ENCODE measurements around the gene CLDND2.
A peak's percentile ranks its signal among the peaks of the same experiment; 100 is the strongest.
"Not testable (repeated sequence)": the region's sequence is repeated elsewhere in the genome, so short reads cannot be mapped to it uniquely, and the experiment has no call there.

Gene CLDND2, protein sequence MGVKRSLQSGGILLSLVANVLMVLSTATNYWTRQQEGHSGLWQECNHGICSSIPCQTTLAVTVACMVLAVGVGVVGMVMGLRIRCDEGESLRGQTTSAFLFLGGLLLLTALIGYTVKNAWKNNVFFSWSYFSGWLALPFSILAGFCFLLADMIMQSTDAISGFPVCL

DNA sequence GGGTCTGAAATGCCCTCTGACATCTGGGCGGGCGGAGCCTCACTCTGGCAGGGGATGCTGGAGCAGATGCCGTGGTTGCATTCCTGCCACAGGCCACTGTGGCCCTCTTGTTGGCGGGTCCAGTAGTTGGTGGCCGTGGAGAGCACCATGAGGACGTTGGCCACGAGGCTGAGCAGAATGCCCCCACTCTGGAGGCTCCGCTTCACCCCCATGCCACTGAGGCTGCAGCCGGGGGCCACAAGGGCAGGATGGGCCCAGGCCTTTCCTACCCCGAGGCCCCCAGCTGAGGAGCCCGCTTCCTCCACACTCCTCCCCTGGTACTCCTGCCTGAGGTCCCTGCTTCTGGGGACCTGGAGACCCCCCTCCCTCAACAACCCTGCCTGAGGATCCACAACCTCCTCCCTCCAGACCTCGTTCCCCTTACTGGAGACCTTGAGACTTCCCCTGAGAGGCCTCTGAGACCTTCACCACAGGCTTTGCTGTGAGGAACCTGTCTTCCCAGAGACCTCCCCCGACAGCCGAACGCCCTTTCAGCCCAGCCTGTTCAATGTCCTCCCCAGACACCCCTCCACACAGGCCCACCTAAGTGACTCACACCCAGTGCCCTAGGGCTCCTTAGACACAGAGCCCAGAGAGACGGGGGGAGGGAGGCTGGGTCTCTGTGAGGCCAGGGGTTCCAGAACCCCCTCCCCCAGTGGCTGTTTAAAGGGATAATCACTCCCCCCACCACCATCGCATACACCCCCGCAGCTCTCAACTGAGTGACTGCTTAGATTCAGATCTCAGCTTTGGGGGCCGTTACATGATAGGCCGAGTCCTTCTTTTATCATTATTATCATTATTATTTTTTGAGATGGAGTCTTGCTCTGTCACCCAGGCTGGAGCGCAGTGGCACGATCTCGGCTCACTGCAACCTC, at the start of gene CLDND2:
CLDND2 (minus strand) TSS at position 638 of the 917 bp plus-strand sequence; CDS start at position 212, 426 bp downstream.
- no peak for DNase-seq (ENCODE audit: extremely low read depth, low read depth)
- TF ChIP-seq, protein P1, sequence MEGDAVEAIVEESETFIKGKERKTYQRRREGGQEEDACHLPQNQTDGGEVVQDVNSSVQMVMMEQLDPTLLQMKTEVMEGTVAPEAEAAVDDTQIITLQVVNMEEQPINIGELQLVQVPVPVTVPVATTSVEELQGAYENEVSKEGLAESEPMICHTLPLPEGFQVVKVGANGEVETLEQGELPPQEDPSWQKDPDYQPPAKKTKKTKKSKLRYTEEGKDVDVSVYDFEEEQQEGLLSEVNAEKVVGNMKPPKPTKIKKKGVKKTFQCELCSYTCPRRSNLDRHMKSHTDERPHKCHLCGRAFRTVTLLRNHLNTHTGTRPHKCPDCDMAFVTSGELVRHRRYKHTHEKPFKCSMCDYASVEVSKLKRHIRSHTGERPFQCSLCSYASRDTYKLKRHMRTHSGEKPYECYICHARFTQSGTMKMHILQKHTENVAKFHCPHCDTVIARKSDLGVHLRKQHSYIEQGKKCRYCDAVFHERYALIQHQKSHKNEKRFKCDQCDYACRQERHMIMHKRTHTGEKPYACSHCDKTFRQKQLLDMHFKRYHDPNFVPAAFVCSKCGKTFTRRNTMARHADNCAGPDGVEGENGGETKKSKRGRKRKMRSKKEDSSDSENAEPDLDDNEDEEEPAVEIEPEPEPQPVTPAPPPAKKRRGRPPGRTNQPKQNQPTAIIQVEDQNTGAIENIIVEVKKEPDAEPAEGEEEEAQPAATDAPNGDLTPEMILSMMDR (IDR thresholded peaks at IDR 0.05; ENCODE audit: low read depth, low read length): no peak

DNA sequence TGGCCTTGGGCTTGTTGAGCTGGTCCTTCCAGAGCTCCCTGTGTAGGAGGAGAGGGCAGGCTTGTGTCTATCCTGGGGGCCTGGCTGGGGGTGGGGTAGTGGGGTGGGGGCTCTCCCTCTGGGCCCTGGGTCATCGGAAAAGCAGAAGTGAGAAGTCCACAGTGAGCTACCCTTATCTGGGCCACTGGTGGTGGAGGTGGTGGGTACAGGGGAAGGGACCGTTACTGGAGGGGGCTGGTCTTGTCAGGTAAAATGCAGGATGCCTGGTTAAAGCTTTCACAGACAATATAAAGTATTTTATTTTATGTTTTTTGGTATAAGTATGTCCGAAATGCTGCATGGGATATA, 49.0 kb upstream of the CLDND2 start:
- no peak for DNase-seq (ENCODE audit: extremely low read depth, low read depth)
- TF ChIP-seq, protein P1 (IDR thresholded peaks at IDR 0.05; ENCODE audit: low read depth, low read length): no peak

DNA sequence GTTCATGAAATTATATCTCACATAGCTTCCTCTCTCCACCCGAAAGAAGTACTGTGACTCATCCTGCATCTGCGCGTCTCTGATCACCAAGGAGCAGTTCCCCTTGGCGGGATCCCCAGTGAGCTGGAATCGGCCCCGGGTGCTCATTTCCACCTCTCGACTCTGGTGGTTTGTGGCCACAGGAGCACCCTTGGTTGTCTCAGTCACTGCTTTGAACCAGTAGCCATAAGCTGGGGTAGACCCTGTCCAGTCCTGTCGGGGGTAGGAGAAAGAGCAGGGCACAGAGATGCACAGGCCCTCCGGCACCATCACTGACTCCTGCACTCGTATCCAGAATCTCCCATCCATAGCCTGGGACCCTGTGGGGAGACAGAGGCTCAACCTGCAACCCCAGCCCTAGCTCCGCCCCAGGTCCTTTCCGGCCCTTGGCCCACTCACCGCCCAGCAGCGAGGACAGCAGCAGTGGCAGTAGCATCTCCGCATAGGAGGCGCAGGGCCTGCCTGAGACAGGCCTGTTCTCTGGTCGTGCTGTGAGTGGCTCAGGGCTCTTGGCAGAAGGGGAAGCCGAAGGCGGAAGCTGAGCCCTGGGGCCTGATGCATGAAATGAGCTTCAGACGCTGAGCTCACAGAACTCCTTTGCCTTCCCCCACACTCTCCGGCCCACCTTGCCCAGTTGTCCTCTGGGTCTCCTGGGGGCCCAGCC, 48.5 kb upstream of the CLDND2 start, which contains the start of gene SIGLEC10:
SIGLEC10 (minus strand) TSS at position 536 of the 703 bp plus-strand sequence; CDS start at position 475, 61 bp downstream.
- DNase-seq (ENCODE audit: extremely low read depth, low read depth): no peak
- TF ChIP-seq, protein P1 (IDR thresholded peaks at IDR 0.05; ENCODE audit: low read depth, low read length): no peak

DNA sequence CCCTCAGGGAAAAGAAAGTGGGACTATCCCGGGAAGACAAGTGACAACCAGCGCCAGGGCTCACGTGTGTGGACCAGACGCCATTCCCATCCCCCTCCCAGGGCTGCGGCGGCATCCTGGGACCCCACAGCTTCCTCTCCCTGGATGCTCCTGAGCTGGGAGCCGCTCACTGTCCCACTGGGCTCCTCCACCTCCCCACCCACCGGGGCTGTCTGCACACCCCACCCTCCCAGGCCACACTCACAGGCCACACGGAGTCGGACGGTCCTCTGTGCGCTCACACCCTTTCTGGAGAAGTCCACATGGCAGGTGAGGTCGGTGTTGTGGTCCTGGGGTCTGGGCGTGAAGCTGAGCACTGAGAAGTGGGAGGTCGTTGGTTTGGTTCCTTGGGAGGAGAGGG, 47.6 kb upstream of the CLDND2 start:
- DNase-seq (ENCODE audit: extremely low read depth, low read depth): not testable (repeated sequence)

DNA sequence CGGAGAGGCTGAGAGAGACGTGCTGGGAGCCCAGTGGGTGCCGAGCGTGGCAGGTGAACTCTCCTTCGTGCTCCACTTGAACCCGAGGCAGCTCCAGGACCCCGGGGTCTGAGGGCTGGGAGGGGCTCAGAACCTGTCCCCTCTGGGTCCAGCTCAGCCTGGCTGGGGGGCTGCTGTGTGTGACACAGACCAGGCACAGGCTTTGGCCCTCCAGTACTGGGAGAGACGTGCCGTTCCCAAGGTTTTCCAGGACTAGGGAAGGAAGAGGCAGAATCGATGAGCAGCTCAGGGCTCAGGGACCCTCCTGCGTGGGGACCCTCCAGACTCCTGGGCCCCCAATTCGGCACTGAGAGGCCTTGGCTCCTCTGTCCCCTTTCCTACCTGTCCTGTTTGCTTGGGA, 46.4 kb upstream of the CLDND2 start:
- no peak for DNase-seq (ENCODE audit: extremely low read depth, low read depth)
- TF ChIP-seq, protein P1 (IDR thresholded peaks at IDR 0.05; ENCODE audit: low read depth, low read length): no peak

DNA sequence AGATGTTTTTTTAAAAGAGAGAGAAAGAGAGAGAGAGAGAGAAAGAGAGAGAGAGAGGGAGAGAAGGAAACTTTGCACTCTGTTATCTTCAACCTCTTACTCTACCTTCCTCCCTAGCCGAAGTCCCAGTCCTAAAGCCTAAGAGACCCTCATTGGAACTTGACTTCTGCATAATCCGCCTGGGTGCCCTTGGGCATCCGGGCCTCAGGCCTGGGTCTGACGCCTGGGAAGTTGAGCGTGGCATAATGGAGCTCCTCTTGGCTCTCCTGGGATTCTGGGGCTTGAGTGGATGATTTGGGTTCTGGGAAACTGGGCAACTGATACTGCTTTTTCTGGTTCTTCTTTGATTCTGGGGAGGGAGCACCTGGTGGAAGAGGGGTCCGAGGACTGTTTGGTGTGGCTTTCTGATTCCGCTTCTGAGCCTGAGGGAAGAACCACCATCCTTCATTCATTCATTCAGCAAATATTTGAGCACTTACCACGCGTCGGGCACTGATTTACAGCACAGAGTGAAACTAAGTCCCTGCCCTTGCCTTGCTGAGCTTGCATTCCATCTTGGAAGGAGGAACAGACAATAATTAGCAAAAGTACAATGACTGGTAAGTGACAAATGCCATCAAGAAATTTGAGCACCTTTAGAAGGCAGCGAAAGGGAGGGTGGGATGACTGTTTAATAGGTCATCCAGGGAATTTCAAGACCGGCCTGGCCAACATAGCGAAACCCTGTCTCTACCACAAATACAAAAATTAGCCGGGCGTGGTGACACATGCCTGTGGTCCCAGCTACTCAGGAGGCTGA, 42.3 kb upstream of the CLDND2 start:
- no peak for DNase-seq (ENCODE audit: extremely low read depth, low read depth)
- TF ChIP-seq, protein P1 (IDR thresholded peaks at IDR 0.05; ENCODE audit: low read depth, low read length): no peak

DNA sequence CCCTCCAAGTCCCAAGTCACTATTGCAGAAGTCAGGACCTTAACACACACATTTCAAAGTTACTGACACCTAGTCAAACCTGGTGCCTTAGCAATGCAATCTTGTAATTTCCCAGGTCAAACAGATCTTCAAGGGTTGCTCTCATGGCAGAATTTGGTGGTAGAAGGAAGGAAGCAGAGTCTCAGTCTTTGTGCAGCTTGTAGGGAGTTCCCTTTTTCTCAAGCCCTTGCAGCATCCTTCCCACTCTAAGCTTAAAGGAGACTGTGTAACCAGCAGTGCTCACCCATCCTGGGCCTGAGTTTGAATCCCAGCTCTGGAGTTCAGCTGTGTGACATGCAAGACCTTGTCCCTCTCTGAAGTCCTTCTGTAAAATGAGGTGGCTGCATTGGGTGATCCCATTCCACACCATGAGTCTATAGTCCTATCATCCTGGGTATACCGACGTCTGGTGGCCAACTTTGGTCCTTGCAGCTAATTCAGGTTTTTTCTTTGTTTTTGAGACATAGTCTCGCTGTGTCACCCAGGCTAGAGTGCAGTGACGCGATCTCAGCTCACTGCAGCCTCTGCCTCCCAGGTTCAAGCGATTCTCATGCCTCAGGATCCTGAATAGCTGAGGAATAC, 38.8 kb upstream of the CLDND2 start:
- no peak for DNase-seq (ENCODE audit: extremely low read depth, low read depth)

More for the DNA sequence above, 38.8 kb upstream of the CLDND2 start:
- TF ChIP-seq, protein P1 (IDR thresholded peaks at IDR 0.05; ENCODE audit: low read depth, low read length): peak; percentile 34
